Keratinocyte (primary cell): Measurements from ENCODE around the gene FGF16. TPM values are rescaled to one million over a fixed set of nuclear protein-coding genes. Genes with fewer than 3 reads are reported as not detected.

Experiments
- DNase-seq: peaks from one replicate; pipeline ENCODE4 v3.0.0-alpha.2; 2011; ENCODE audit warnings: low read depth, missing footprints, low spot score
- FAIRE-seq: peaks from 2 replicates; lab custom pipeline; 2011; peaks lifted over from hg19 to GRCh38; lab: Jason Lieb, UNC
- H2AFZ ChIP-seq: 2 replicates; pipeline ENCODE4 v1.6.0; 2012; ENCODE audit warnings: low read length, control low read depth, inconsistent platforms; ENCODE audit not compliant: control insufficient read depth
- H3K27ac ChIP-seq: 2 replicates; pipeline ENCODE4 v1.5.1; 2011; ENCODE audit warnings: low read length; ENCODE audit not compliant: control insufficient read depth, insufficient read depth
- H3K27me3 ChIP-seq: 3 replicates; pipeline ENCODE4 v1.6.0; 2011; ENCODE audit warnings: low read length; ENCODE audit not compliant: control insufficient read depth, insufficient read depth; ENCODE audit errors: extremely low read depth
- H3K36me3 ChIP-seq, 2 experiments: 2 replicates in 1 of 2; 3 replicates in 1 of 2; pipeline ENCODE4 v1.5.1; 2011; ENCODE audit warnings: low read length in 2 of 2, mild to moderate bottlenecking in 1 of 2; ENCODE audit not compliant: control insufficient read depth in 2 of 2, insufficient read depth in 2 of 2; ENCODE audit errors: extremely low read depth in 1 of 2
- H3K4me1 ChIP-seq: 3 replicates; pipeline ENCODE4 v1.5.1; 2011; ENCODE audit warnings: low read length; ENCODE audit not compliant: control insufficient read depth, insufficient read depth; ENCODE audit errors: extremely low read depth
- H3K4me2 ChIP-seq: 3 replicates; pipeline ENCODE4 v1.6.0; 2011; ENCODE audit warnings: low read depth, low read length; ENCODE audit not compliant: control insufficient read depth, insufficient read depth; ENCODE audit errors: extremely low read depth
- H3K4me3 ChIP-seq, 3 experiments: fragments of 200-600 bp in 1 of 3; sonication (generic) in 1 of 3; 2 replicates in 2 of 3; 3 replicates in 1 of 3; pipeline ENCODE4 v1.5.1; 2011 to 2016; ENCODE audit warnings: low read length in 3 of 3, mild to moderate bottlenecking in 3 of 3, control low read depth in 2 of 3, inconsistent platforms in 1 of 3, low read depth in 1 of 3, mixed read lengths in 1 of 3, mixed run types in 1 of 3, moderate library complexity in 1 of 3; ENCODE audit not compliant: control insufficient read depth in 2 of 3, insufficient read depth in 2 of 3; ENCODE audit errors: extremely low read depth in 1 of 3
- H3K79me2 ChIP-seq: 2 replicates; pipeline ENCODE4 v1.6.0; 2012; ENCODE audit warnings: low read length; ENCODE audit not compliant: control insufficient read depth, insufficient read depth
- H3K9ac ChIP-seq: 3 replicates; pipeline ENCODE4 v1.6.0; 2011; ENCODE audit warnings: low read length; ENCODE audit not compliant: control insufficient read depth, insufficient read depth; ENCODE audit errors: extremely low read depth
- H3K9me1 ChIP-seq: 3 replicates; pipeline ENCODE4 v1.6.0; 2011; ENCODE audit warnings: low read length; ENCODE audit not compliant: control insufficient read depth, insufficient read depth; ENCODE audit errors: extremely low read depth
- H3K9me3 ChIP-seq: 2 replicates; pipeline ENCODE4 v1.5.1; 2012; ENCODE audit warnings: low read depth, low read length; ENCODE audit not compliant: control insufficient read depth
- H4K20me1 ChIP-seq: 3 replicates; pipeline ENCODE4 v1.6.0; 2011; ENCODE audit warnings: low read length; ENCODE audit not compliant: control insufficient read depth, insufficient read depth; ENCODE audit errors: extremely low read depth
- CTCF ChIP-seq, 3 experiments: IDR thresholded peaks in 1 of 3; conservative IDR thresholded peaks in 1 of 3; optimal IDR thresholded peaks in 1 of 3; 2 replicates in 2 of 3; 3 replicates in 1 of 3; pipeline versions ENCODE3 to v1.5.1; 2011; ENCODE audit warnings: low read length in 3 of 3, mild to moderate bottlenecking in 3 of 3, moderate library complexity in 2 of 3, control low read depth in 1 of 3, inconsistent platforms in 1 of 3; ENCODE audit not compliant: insufficient read depth in 2 of 3; ENCODE audit errors: extremely low read depth in 1 of 3
- EZH2 ChIP-seq: IDR thresholded peaks from one replicate; pipeline ENCODE4 v1.6.1; 2012; ENCODE audit warnings: inconsistent platforms, mild to moderate bottlenecking, low read length, moderate library complexity
- dilution Hi-C: fragments of 300-500 bp; cut with MboI; formaldehyde crosslinking; loops from one replicate; pipeline ENCODE4 v1.7.0; 2020; ENCODE audit warnings: low sequenced_read_pairs; ENCODE audit not compliant: extremely low pct_ligation_motif_present
- polyA plus RNA-seq, 5 experiments: library from polyadenylated mRNA; depleted of rRNA in 3 of 5; stranded (reverse) in 3 of 5; stranded (forward) in 1 of 5; unstranded in 1 of 5; fragments of >200 nt; gene quantifications; 1 replicate in 1 of 5; 2 replicates in 3 of 5; 3 replicates in 1 of 5; pipeline versions ENCODE4 v1.2.1 to v1.2.3, GENCODE V29; 2011 to 2012; ENCODE audit warnings: missing spikeins in 2 of 5, low read depth in 1 of 5, low replicate concordance in 1 of 5

Gene FGF16
- polyA plus RNA-seq, 1 donor (not counting 4 experiments of a cell fraction or from before 2014, with no cell fraction given): not detected

- TF ChIP-seq EZH2: no peak
- TF ChIP-seq CTCF (optimal IDR thresholded peaks at IDR 0.05 in 1 of 3, IDR thresholded peaks at IDR 0.05 in 1 of 3, conservative IDR thresholded peaks at IDR 0.05 in 1 of 3; ENCODE audit: extremely low read depth in 1 of 3, insufficient read depth in 2 of 3, low read length in 3 of 3): no peak
- Histone ChIP-seq H3K4me1 (no peaks in the 10 kb centered on the region), H2AFZ (no peak overlapping the region), H3K9me1 (no peaks in the 10 kb centered on the region), H4K20me1 (no peaks in the 10 kb centered on the region), H3K27ac (no peak overlapping the region), H3K4me3 (no peak overlapping the region), H3K9ac (no peak overlapping the region), H3K4me2 (no peak overlapping the region), H3K9me3 (no peaks in the 10 kb centered on the region), H3K27me3 (no peaks in the 10 kb centered on the region), H3K36me3 (no peaks in the 10 kb centered on the region), H3K79me2 (no peaks in the 10 kb centered on the region)
- FAIRE-seq: no peak
- no peak for DNase-seq
- dilution Hi-C loops: no loop called here
Measured at GRCh38 chrX:77502951-77503525, 55.8 kb downstream of the FGF16 start.

DNA sequence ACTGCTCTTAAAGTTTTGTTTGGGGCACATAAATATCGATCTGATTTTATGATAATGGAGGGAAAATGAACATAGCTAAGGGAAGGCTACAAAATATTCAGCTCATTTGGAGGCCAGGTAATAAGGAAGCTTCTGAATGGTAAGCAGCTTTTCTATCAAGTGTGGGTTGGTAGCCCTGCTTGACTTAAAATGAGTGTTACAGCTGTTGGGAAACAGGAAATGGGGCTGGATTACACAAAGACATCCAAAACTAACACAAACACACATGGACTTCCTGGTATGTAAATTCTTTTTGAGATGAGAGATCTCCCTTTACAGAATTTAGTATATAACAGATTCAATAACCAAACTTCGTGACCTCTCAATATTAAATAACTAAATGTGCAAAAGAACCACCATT, 58.0 kb downstream of the FGF16 start:
- H3K4me2 ChIP-seq: no peak overlapping the region
- H3K9ac ChIP-seq: no peak overlapping the region
- no peaks in the 10 kb centered on the region for H3K9me1 ChIP-seq
- H3K4me1 ChIP-seq: no peaks in the 10 kb centered on the region
- dilution Hi-C loops: no loop called here
- no peaks in the 10 kb centered on the region for H3K9me3 ChIP-seq
- no peaks in the 10 kb centered on the region for H3K79me2 ChIP-seq
- no peaks in the 10 kb centered on the region for H3K27me3 ChIP-seq
- H2AFZ ChIP-seq: no peak overlapping the region
- TF ChIP-seq CTCF (optimal IDR thresholded peaks at IDR 0.05 in 1 of 3, IDR thresholded peaks at IDR 0.05 in 1 of 3, conservative IDR thresholded peaks at IDR 0.05 in 1 of 3; ENCODE audit: extremely low read depth in 1 of 3, insufficient read depth in 2 of 3, low read length in 3 of 3) (no peak), EZH2 (no peak)
- H3K36me3 ChIP-seq: no peaks in the 10 kb centered on the region
- no peak overlapping the region for H3K27ac ChIP-seq
- DNase-seq (no peak), FAIRE-seq (no peak)
- no peaks in the 10 kb centered on the region for H4K20me1 ChIP-seq
- H3K4me3 ChIP-seq: no peak overlapping the region
